Measurements from ENCODE around the gene COX10.
"Not testable (repeated sequence)": the region's sequence is repeated elsewhere in the genome, so short reads cannot be mapped to it uniquely, and the experiment has no call there.

Gene COX10

DNA sequence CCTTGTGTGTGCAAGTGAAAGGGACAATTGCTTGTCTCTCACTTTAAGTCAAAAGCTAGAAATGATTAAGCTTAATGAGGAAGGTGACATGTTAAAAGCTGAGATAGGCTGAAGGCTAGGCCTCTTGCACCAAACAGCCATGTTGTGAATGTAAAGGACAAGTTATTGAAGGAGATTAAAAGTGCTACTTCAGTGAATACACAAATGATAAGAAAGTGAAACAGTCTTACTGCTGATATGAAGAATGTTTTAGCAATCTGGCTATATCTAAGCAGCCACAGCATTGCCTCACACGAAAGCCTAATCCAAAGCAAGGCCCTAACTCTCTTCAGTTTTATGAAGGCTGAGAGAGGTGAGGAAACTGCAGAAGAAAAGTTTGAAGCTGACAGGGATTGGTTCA, 96.3 kb downstream of the COX10 start:
- ATAC-seq, result no peak
- TF ChIP-seq PATZ1 (CRISPR knock-in tag; IDR thresholded peaks at IDR 0.05; ENCODE audit: borderline replicate concordance) (no peak), GLIS3 (CRISPR knock-in tag; IDR thresholded peaks at IDR 0.05) (no peak), CSDC2 (CRISPR knock-in tag; IDR thresholded peaks at IDR 0.05) (no peak), CSRNP3 (CRISPR knock-in tag; IDR thresholded peaks at IDR 0.05) (no peak), CREB5 (CRISPR knock-in tag; IDR thresholded peaks at IDR 0.05; ENCODE audit: low read depth) (no peak), ESRRG (CRISPR knock-in tag; IDR thresholded peaks at IDR 0.05) (no peak), RARB (CRISPR knock-in tag; IDR thresholded peaks at IDR 0.05) (no peak), TOX (CRISPR knock-in tag; IDR thresholded peaks at IDR 0.05; ENCODE audit: borderline replicate concordance) (no peak), TSHZ2 (CRISPR knock-in tag; IDR thresholded peaks at IDR 0.05) (no peak), SNAI2 (CRISPR knock-in tag; IDR thresholded peaks at IDR 0.05) (no peak), ZNF70 (CRISPR knock-in tag; IDR thresholded peaks at IDR 0.05) (no peak), OSR1 (CRISPR knock-in tag; IDR thresholded peaks at IDR 0.05) (no peak), ZFP30 (CRISPR knock-in tag; IDR thresholded peaks at IDR 0.05) (no peak), ZFP3 (CRISPR knock-in tag; IDR thresholded peaks at IDR 0.05) (no peak)

GRCh38 chr17:14167831-14168230, 98.5 kb downstream of the COX10 start:
- not testable (repeated sequence) for ATAC-seq

GRCh38 chr17:14168582-14168981, 99.3 kb downstream of the COX10 start:
- no peak for TF ChIP-seq ISL1 (CRISPR knock-in tag; IDR thresholded peaks at IDR 0.05)
- no peak for TF ChIP-seq PPARA (CRISPR knock-in tag; IDR thresholded peaks at IDR 0.05; ENCODE audit: borderline replicate concordance)
- TF ChIP-seq TSHZ2 (CRISPR knock-in tag; IDR thresholded peaks at IDR 0.05), result no peak
- no peak for TF ChIP-seq POU6F1 (CRISPR knock-in tag; IDR thresholded peaks at IDR 0.05; ENCODE audit: borderline replicate concordance, low read depth)
- no peak for TF ChIP-seq BACH2 (CRISPR knock-in tag; IDR thresholded peaks at IDR 0.05; ENCODE audit: borderline replicate concordance)
- no peak for TF ChIP-seq OSR1 (CRISPR knock-in tag; IDR thresholded peaks at IDR 0.05)
- TF ChIP-seq PATZ1 (CRISPR knock-in tag; IDR thresholded peaks at IDR 0.05; ENCODE audit: borderline replicate concordance), result no peak
- no peak for TF ChIP-seq ZC3H10 (CRISPR knock-in tag; IDR thresholded peaks at IDR 0.05)
- TF ChIP-seq ZNF70 (CRISPR knock-in tag; IDR thresholded peaks at IDR 0.05), result no peak
- TF ChIP-seq ZNF565 (CRISPR knock-in tag; conservative IDR thresholded peaks at IDR 0.05; ENCODE audit: low read depth), result no peak
- TF ChIP-seq SNAI2 (CRISPR knock-in tag; IDR thresholded peaks at IDR 0.05), result no peak
- no peak for TF ChIP-seq CSRNP3 (CRISPR knock-in tag; IDR thresholded peaks at IDR 0.05)
- no peak for TF ChIP-seq ARNTL (CRISPR knock-in tag; IDR thresholded peaks at IDR 0.05; ENCODE audit: borderline replicate concordance, low read depth)
- ATAC-seq, result no peak
